Measurements from ENCODE around the gene ZNFX1.

ZNFX1 gene

DNA sequence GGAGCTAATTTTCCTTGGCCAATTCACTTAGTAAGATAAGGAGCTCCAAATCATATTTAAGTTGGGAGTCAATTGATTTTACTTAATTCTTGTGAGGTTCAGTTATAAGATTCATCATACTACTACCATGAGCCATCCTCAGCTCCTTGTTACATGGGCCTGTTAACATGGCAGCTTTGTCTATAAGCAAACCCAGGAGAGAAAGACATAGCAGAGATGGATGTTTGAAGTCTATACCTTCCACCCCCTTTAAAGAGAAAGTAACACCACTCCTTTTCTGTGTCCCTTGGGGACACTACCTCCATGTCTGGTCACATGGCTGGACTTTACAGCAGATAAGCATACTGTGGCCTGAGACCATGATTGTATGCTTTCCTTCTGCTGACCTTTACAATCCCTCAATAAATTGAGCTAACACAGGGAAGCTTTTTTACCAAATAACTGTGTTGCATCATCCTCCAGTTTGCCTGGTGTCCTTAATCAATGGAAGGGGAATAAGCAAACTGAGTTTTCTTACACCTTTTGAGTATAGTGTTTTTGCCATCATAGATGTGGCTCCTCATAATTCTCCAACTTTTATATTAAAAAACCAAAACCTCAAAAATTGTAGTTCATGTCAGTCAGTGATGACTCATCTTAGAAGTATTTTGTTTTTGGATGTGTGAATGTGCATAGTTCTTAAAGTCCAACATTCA is 9.8 kb upstream of the ZNFX1 start:
- Mint-ChIP-seq H3K36me3 (peaks cover 88% of the 10 kb centered on the region), H3K27ac (no peak overlapping the region), H3K4me3 (no peak overlapping the region), H3K27me3 (no peaks in the 10 kb centered on the region), H3K4me1 (peaks cover 45% of the 10 kb centered on the region), H3K9me3 (peaks cover 53% of the 10 kb centered on the region)
- CTCF ChIA-PET: interaction anchor here (1.0 kb wide), 1 partner anchor 8 kb away, joined by 3 read pairs; no protein-coding TSS in a partner anchor
- DNase-seq: no peak

DNA sequence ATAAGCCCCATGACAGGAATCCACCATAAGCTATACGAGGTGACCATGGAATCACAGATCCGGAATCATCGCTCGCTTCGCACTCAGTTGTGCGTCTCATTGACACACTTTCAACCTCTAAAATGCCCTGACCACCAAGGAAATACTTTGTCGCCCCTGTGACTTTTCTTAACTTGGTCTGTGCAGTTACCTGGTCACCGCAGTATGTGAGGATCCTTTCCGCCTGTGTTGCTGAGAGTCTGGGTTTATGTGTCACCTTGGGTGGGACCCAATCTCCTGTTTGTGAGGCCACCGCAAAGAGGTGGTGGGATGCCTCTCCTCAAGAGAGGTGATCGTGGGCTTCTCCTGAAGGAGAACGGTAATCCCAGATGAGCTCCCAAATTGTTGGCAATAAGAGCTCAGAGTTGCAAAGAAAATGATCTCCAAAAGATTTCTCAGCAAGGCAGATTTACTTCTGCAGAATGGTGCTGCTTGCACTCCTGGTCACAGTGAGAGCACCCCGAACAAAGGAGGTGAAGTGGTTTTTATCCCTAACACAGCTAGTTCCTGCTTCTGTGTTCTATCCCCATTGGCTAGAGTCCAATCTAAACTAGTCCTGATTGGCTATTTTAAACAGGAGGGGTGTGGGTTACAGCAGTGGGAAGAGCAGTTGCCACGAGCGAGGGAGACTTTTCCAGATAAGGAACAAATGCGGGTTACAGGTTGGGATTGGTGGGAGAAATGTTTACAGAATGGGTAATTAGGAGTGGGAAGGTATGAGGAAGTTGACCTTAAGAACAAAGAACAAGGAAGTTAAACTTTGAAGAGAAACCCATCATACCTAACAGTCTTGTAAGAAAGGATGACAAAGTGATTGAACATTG is 9.1 kb upstream of the ZNFX1 start:
- no peak overlapping the region for H3K4me3 Mint-ChIP-seq
- H3K27me3 Mint-ChIP-seq: no peaks in the 10 kb centered on the region
- no peak overlapping the region for H3K27ac Mint-ChIP-seq
- H3K9me3 Mint-ChIP-seq: peaks cover 61% of the 10 kb centered on the region
- peaks cover 96% of the 10 kb centered on the region for H3K36me3 Mint-ChIP-seq
- peaks cover 52% of the 10 kb centered on the region for H3K4me1 Mint-ChIP-seq
- CTCF ChIA-PET: interaction anchor here (1.0 kb wide), 1 partner anchor 9 kb away, joined by 3 read pairs; no protein-coding TSS in a partner anchor
- DNase-seq: no peak

DNA sequence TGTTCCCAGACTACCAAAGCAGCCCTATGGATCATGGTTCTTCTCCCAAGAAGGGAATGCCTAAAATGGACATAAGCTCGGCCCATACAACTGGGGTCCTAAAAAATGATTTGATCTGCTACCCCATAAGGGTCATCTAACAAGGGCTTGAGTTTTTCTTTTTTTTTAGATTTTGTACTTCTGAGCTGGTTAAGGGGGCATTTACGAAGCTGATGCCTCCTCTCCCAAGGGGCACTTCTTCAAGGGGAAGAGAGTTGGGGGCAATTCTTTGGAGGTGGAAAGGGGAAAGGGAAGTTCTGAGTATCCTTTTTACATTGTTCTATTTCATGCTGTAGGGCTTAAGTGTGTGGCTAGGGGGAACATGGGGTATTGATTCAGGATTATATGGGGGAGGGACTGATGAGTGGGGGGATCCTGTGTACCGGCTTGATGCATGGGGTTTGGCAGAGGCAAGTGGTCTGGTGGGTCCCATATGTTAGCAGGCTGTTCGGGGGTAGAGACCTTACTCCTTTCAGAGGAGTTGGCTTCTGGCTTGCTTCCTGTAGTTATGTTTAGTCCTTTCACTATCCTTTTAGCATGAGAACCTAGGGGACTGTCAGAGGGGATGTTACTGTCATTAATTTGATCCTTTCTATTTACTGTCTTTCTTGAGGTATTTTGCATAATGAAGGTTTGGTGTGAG is 8.1 kb upstream of the ZNFX1 start:
- Mint-ChIP-seq H3K27me3 (no peaks in the 10 kb centered on the region), H3K9me3 (peaks cover 70% of the 10 kb centered on the region), H3K27ac (peak overlapping the region; percentile 24), H3K36me3 (peaks cover 99% of the 10 kb centered on the region), H3K4me3 (no peak overlapping the region), H3K4me1 (peaks cover 62% of the 10 kb centered on the region)
- CTCF ChIA-PET: no interaction called here
- no peak for DNase-seq

DNA sequence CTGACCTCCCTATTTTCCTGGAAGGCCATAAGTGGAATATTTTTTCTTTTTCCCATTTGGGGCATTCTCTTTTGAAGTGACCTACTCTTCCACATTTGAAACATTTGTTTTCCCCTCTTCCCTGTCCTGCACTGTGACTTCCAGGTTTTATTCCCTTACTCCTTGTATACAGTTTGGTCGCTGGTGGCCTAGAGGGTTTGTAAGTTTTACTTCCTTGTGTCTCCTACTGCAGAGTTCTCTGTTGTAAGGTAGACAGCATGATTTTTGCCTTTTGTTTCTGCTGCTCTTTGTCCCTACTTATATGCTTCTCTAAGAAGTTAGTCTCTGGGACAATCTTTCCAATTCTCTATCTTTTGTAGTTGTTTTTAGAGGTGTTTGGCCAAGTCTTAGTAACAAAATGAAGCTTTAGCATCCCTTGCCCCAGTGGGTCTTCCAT is 7.4 kb upstream of the ZNFX1 start:
- Mint-ChIP-seq H3K27me3 (no peaks in the 10 kb centered on the region), H3K4me3 (no peak overlapping the region), H3K9me3 (peaks cover 78% of the 10 kb centered on the region), H3K36me3 (peaks cover 99% of the 10 kb centered on the region), H3K4me1 (peaks cover 67% of the 10 kb centered on the region), H3K27ac (peak overlapping the region; percentile 24)
- no peak for DNase-seq
- CTCF ChIA-PET: no interaction called here

- Mint-ChIP-seq H3K4me3 (no peak overlapping the region), H3K27me3 (no peaks in the 10 kb centered on the region), H3K27ac (peak overlapping the region; percentile 55), H3K9me3 (peaks cover 82% of the 10 kb centered on the region), H3K36me3 (peaks cover 99% of the 10 kb centered on the region), H3K4me1 (peaks cover 69% of the 10 kb centered on the region)
- CTCF ChIA-PET: no interaction called here
- no peak for DNase-seq
Measured at GRCh38 chr20:49284818-49285217, 7.0 kb upstream of the ZNFX1 start.

DNA sequence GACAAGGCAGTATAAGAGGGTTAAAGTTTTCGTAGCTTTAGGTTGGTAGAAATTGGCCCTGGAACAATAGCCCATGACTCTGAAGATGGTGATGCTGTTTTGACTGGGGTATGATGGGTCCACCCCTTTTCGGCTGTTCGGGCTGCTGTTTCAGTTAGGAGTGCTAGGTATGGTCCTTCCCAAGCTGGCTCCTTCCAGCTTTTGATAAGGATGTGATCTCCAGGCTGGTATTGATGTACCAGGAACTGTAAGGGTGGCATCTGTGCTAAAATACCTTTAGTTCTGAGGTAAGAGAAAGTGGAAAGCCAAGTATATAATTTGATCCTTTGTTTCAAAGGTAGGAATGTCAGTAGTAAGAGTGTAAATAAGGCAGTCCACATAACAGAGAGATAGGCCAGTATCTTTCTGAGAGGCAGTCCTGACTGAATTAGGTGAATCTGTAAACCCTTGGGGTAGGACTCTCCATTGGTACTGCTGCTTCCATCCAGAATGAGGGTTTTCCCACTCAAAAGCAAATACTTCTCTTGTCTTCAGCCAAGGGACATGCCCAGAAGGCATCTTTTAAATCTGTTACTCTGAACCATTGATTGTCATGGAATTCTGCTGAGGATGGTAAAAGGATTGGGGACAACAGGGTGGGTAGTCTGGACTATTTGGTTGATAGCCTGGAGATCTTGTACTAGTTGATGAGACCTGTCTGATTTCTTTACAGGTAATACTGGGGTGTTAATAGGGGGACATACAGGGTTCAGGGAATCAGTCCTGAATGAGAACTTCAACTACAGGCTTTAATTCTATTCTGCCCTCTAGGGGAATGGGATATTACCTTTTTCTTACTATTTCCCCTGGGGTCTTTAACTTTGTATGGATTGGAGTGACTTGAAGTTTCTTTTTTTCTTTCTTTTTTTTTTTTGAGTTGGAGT is 6.1 kb upstream of the ZNFX1 start:
- peaks cover 85% of the 10 kb centered on the region for H3K9me3 Mint-ChIP-seq
- H3K27ac Mint-ChIP-seq: peak overlapping the region; percentile 11
- no peak for DNase-seq
- peaks cover 100% of the 10 kb centered on the region for H3K36me3 Mint-ChIP-seq
- peak overlapping the region; percentile 0 for H3K4me3 Mint-ChIP-seq
- CTCF ChIA-PET: interaction anchor here (1.5 kb wide), 1 partner anchor 10 kb away, joined by 4 read pairs; no protein-coding TSS in a partner anchor
- H3K4me1 Mint-ChIP-seq: peaks cover 75% of the 10 kb centered on the region
- no peaks in the 10 kb centered on the region for H3K27me3 Mint-ChIP-seq

- CTCF ChIA-PET: interaction anchor here (1.5 kb wide), 1 partner anchor 9 kb away, joined by 4 read pairs; no protein-coding TSS in a partner anchor
- peak overlapping the region; percentile 99 for H3K4me3 Mint-ChIP-seq
- no peak for DNase-seq
- H3K27ac Mint-ChIP-seq: peak overlapping the region; percentile 11
- peaks cover 75% of the 10 kb centered on the region for H3K4me1 Mint-ChIP-seq
- no peaks in the 10 kb centered on the region for H3K27me3 Mint-ChIP-seq
- H3K36me3 Mint-ChIP-seq: peaks cover 99% of the 10 kb centered on the region
- peaks cover 85% of the 10 kb centered on the region for H3K9me3 Mint-ChIP-seq
Measured at GRCh38 chr20:49283176-49283702, 5.4 kb upstream of the ZNFX1 start.

- Mint-ChIP-seq H3K27ac (peak overlapping the region; percentile 35), H3K4me3 (peak overlapping the region; percentile 99), H3K27me3 (no peaks in the 10 kb centered on the region), H3K4me1 (peaks cover 74% of the 10 kb centered on the region), H3K36me3 (peaks cover 94% of the 10 kb centered on the region), H3K9me3 (peaks cover 79% of the 10 kb centered on the region)
- DNase-seq: no peak
- CTCF ChIA-PET: no interaction called here
Measured at GRCh38 chr20:49282584-49283171, 4.8 kb upstream of the ZNFX1 start.

DNA sequence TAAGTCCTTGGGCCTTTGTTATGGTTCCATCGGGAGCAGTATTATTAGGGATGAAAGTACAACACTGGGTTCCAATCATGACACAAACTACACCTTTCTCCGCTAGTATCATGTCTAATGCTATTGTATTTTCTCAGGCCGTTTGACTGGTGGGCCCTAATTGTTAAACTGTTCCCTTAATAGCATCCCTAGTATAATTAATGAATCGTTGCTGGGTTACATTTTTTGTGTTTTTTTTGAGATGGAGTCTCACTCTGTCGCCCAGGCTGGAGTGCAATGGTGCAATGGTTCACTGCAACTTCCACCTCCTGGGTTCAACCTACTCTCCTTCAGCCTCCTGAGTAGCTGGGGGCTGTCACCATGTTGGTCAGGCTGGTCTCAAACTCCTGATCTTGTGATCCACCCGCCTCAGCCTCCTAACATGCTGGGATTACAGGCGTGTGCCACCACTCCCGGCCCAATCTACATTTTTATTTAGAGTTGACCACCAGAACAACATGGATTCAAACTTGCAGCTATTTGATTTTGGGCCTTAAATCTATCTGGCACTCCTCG is 4.1 kb upstream of the ZNFX1 start:
- Mint-ChIP-seq H3K27me3 (no peaks in the 10 kb centered on the region), H3K27ac (no peak overlapping the region), H3K4me3 (peak overlapping the region; percentile 99), H3K9me3 (peaks cover 73% of the 10 kb centered on the region), H3K4me1 (peaks cover 68% of the 10 kb centered on the region), H3K36me3 (peaks cover 88% of the 10 kb centered on the region)
- CTCF ChIA-PET: no interaction called here
- no peak for DNase-seq

- H3K9me3 Mint-ChIP-seq: peaks cover 66% of the 10 kb centered on the region
- no peak for DNase-seq
Measured at GRCh38 chr20:49281059-49281912, 3.4 kb upstream of the ZNFX1 start.

DNA sequence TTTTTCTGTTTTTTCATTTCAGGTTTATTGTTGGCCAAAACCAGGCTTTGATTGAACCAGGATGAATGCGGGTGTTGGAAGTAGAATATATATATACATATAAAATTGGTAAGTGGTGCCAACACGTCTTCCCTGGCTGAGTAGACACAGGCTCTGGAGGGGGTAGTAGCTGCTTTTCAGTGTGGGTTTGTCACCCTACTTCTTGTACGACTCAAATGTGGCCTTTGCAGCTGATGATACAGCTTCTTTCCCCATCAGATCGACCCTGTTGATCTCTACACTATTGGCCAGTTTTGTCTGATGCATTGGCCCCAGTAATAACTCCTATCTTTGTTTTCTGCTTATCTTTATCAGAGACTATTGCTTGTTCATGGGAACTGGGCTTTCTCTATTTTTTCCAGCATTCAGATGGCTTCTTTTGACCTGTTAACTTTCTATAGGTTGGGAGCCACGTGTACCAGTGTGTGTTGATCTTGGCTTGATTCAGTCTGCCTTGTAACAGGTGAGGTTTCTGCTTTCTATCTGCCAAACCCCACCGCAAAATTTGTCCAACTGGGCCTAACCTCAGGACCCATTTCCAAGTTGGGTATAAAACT is 2.7 kb upstream of the ZNFX1 start:
- Mint-ChIP-seq H3K36me3 (peaks cover 88% of the 10 kb centered on the region), H3K4me1 (peaks cover 70% of the 10 kb centered on the region), H3K27ac (peak overlapping the region; percentile 96), H3K9me3 (peaks cover 59% of the 10 kb centered on the region), H3K27me3 (no peaks in the 10 kb centered on the region), H3K4me3 (peak overlapping the region; percentile 99)
- DNase-seq: no peak
- CTCF ChIA-PET: interaction anchor here (0.7 to 1.4 kb wide), 2 partner anchors 63 to 568 kb away, joined by 3 read pairs; no protein-coding TSS in a partner anchor

More at GRCh38 chr20:49281059-49281912, 3.4 kb upstream of the ZNFX1 start:
- H3K27me3 Mint-ChIP-seq: no peaks in the 10 kb centered on the region
- peaks cover 88% of the 10 kb centered on the region for H3K36me3 Mint-ChIP-seq
- H3K4me1 Mint-ChIP-seq: peaks cover 68% of the 10 kb centered on the region
- H3K4me3 Mint-ChIP-seq: peak overlapping the region; percentile 99
- peak overlapping the region; percentile 83 for H3K27ac Mint-ChIP-seq
- CTCF ChIA-PET: interaction anchor here (1.4 kb wide), 1 partner anchor 64 kb away, joined by 3 read pairs; no protein-coding TSS in a partner anchor

Data from activated naive CD4-positive, alpha-beta T cell treated with anti-CD3 and anti-CD28 coated beads, Interleukin-2, amount 10 ng/mL, durations not matched to agents 7 days and 5 days (primary cell).